Smooth muscle cell (in vitro differentiated cells): Measurements from ENCODE around the gene FAM222A. TPM values are rescaled to one million over a fixed set of nuclear protein-coding genes. Genes with fewer than 3 reads are reported as not detected.
"Not testable (repeated sequence)": the region's sequence is repeated elsewhere in the genome, so short reads cannot be mapped to it uniquely, and the experiment has no call there.

ENCODE experiments used
- DNase-seq: peaks from one replicate; lab custom pipeline; 2025; ENCODE audit not compliant: unreplicated experiment; lab: John Stamatoyannopoulos, UW
- H2AFZ ChIP-seq: fragments of 200-600 bp; sonication (generic); 2 replicates; pipeline ENCODE4 v1.6.0; 2016; ENCODE audit warnings: antibody characterized with exemption, low read depth, mild to moderate bottlenecking
- H3F3A ChIP-seq: fragments of 200-600 bp; sonication (generic); 2 replicates; pipeline ENCODE4 v1.6.0; 2017; ENCODE audit warnings: antibody characterized with exemption, low read depth
- H3K27ac ChIP-seq: fragments of 200-600 bp; sonication (generic); 2 replicates; pipeline ENCODE4 v1.5.1; 2016; ENCODE audit warnings: low read depth, mild to moderate bottlenecking
- H3K27me3 ChIP-seq: fragments of 200-600 bp; sonication (generic); 2 replicates; pipeline ENCODE4 v1.6.1; 2016; ENCODE audit warnings: low read depth, mild to moderate bottlenecking
- H3K36me3 ChIP-seq: fragments of 200-600 bp; sonication (generic); 2 replicates; pipeline ENCODE4 v1.5.1; 2016; ENCODE audit warnings: low read depth
- H3K4me1 ChIP-seq: fragments of 200-600 bp; sonication (generic); 2 replicates; pipeline ENCODE4 v1.5.1; 2016; ENCODE audit warnings: low read depth
- H3K4me2 ChIP-seq: fragments of 200-600 bp; sonication (generic); 2 replicates; pipeline ENCODE4 v1.6.0; 2016; ENCODE audit warnings: mild to moderate bottlenecking
- H3K4me3 ChIP-seq: fragments of 200-600 bp; sonication (generic); 2 replicates; pipeline ENCODE4 v1.5.1; 2016; ENCODE audit warnings: mild to moderate bottlenecking
- H3K79me2 ChIP-seq: fragments of 200-600 bp; sonication (generic); 2 replicates; pipeline ENCODE4 v1.6.0; 2016; ENCODE audit warnings: low read depth, mild to moderate bottlenecking
- H3K9ac ChIP-seq: fragments of 200-600 bp; sonication (generic); 2 replicates; pipeline ENCODE4 v1.6.0; 2016; ENCODE audit warnings: low read depth
- H3K9me3 ChIP-seq: fragments of 200-600 bp; sonication (generic); replicated peaks from 2 replicates; pipeline ENCODE4 v1.5.1; 2016; ENCODE audit warnings: low read depth
- H4K20me1 ChIP-seq: fragments of 200-600 bp; sonication (generic); 2 replicates; pipeline ENCODE4 v1.6.0; 2016; ENCODE audit warnings: low read depth
- WGBS: methylation state at CpG from one replicate; pipeline ENCODE4 v1.1.7; 2016; ENCODE audit warnings: low lambda C conversion rate; 5-methylcytosine and 5-hydroxymethylcytosine counted together
- polyA plus RNA-seq: library from polyadenylated mRNA; unstranded; fragments of >200 nt; fragmentation: Nextera tagmentation; extraction: Ambion mirVana; gene quantifications from 2 replicates; pipeline ENCODE4 v1.2.1, GENCODE V29; 2016
- total RNA-seq: library from RNA; depleted of rRNA; stranded (reverse); fragments of >200 nt; gene quantifications from 2 replicates; pipeline ENCODE4 v1.2.3, GENCODE V29; 2014
- TF ChIP-seq, protein P1 (sequence below): fragments of 200-600 bp; sonication (generic); IDR thresholded peaks from 2 replicates; pipeline ENCODE4 v1.5.1; 2017; ENCODE audit warnings: borderline replicate concordance, mild to moderate bottlenecking, antibody characterized with exemption; ENCODE audit not compliant: insufficient read depth, poor library complexity, severe bottlenecking

The FAM222A gene
- total and polyA plus RNA-seq, 2 experiments from 2014 or later, result 0.85 to 1.7 TPM

DNA sequence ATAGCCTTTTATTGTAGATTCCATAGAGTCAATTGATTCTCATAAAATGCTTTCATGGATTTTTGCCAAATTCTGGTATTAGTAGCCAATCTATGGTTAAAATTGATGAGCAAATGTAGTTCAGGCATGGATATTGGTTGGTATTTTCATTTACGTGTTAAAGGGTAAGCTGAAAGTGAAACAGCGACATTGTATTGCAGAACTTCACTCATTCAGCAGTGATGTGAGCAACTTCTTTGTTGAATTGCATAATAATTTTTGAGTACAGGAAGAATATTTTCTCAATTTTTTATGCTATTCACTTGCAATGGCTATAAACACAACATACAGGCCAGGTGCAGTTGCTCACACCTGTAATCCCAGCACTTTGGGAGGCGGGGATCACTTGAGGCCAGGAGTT is 24.2 kb upstream of the FAM222A start:
- Histone ChIP-seq H3K27me3 (no peaks in the 10 kb centered on the region), H3K9me3 (no peaks in the 10 kb centered on the region), H2AFZ (no peak overlapping the region), H3K4me3 (no peak overlapping the region), H4K20me1 (no peaks in the 10 kb centered on the region), H3F3A (peaks cover under 1% of the 10 kb centered on the region), H3K27ac (no peak overlapping the region), H3K4me2 (no peak overlapping the region), H3K9ac (no peak overlapping the region), H3K79me2 (no peaks in the 10 kb centered on the region), H3K4me1 (peaks cover 7% of the 10 kb centered on the region), H3K36me3 (no peaks in the 10 kb centered on the region)
- TF ChIP-seq, protein P1, sequence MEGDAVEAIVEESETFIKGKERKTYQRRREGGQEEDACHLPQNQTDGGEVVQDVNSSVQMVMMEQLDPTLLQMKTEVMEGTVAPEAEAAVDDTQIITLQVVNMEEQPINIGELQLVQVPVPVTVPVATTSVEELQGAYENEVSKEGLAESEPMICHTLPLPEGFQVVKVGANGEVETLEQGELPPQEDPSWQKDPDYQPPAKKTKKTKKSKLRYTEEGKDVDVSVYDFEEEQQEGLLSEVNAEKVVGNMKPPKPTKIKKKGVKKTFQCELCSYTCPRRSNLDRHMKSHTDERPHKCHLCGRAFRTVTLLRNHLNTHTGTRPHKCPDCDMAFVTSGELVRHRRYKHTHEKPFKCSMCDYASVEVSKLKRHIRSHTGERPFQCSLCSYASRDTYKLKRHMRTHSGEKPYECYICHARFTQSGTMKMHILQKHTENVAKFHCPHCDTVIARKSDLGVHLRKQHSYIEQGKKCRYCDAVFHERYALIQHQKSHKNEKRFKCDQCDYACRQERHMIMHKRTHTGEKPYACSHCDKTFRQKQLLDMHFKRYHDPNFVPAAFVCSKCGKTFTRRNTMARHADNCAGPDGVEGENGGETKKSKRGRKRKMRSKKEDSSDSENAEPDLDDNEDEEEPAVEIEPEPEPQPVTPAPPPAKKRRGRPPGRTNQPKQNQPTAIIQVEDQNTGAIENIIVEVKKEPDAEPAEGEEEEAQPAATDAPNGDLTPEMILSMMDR, result no peak
- WGBS, result 98% methylated on average over 3 of the region's 3 CpGs
- DNase-seq, result no peak

DNA sequence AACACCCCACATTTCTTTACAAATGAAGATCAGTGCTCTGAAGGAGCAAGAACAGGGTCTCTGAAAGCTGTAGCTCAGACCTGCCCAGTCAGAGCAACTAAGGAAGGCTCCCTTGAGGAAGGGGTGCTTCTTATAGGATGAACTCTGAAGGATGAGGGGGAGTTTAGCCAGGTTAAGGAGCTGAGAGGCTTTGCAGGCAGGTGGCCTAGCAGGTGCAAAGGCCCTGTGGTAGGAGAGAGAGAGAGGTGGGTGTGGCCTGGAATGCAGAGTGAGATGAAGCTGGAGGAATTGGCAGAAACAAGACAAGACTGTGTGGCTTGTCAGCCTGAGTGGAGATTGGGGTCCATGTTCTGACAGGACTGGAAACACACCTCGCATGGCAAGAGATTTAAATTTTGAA is 20.5 kb upstream of the FAM222A start:
- Histone ChIP-seq H3K9me3 (no peaks in the 10 kb centered on the region), H3K36me3 (no peaks in the 10 kb centered on the region), H3K27me3 (no peaks in the 10 kb centered on the region), H3K4me1 (peaks cover 12% of the 10 kb centered on the region), H3F3A (peaks cover 9% of the 10 kb centered on the region), H2AFZ (no peak overlapping the region), H3K27ac (no peak overlapping the region), H3K79me2 (no peaks in the 10 kb centered on the region), H4K20me1 (no peaks in the 10 kb centered on the region), H3K4me2 (no peak overlapping the region), H3K9ac (no peak overlapping the region), H3K4me3 (no peak overlapping the region)
- TF ChIP-seq, protein P1, result no peak
- no peak for DNase-seq
- 90% methylated on average over 1 of the region's 1 CpG for WGBS

DNA sequence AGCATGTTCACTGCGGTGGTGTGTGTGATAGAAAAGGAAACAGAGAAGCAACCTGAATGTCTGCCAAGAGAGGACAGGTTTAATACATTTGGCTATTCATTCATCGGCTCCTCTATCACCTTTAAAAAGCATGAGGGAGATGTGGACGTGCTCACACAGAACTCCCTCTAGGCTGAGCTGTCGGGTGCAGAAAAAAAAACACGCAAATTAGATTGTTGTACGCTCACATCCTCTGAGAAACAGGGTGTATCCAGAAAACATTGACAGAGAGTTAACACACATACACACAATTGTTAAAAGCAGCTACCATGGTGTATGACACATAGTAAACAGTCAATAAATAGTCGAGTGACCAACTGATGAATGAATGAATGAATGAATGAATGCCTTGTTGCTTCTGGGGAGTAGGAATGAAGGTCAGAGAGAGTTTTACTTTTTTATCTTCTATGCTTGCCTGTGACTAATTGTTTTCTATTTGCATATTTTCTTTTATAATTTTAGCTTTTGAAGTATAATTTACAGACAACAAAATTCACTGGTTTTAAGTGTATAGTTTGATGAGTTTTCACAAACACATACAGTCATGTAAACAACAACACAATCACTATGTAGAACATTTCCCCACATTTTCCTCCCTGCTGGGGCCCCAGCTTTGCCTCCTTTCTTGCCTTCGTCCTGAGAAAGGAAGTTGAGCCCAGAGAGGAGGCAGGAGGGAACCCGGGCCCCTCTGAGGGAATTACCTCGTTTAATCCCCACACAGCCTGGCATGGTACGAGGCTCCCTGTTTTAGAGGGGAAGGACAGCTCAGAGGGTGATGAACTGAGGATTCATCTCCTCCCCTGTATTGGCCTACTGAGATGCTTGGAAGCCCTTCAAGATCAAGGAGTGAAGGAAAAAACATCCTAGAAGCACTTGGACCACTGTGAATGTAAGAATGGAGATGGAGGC is 19.7 kb upstream of the FAM222A start:
- peaks cover 9% of the 10 kb centered on the region for H3F3A ChIP-seq
- 55% methylated on average over 11 of the region's 11 CpGs for WGBS

DNA sequence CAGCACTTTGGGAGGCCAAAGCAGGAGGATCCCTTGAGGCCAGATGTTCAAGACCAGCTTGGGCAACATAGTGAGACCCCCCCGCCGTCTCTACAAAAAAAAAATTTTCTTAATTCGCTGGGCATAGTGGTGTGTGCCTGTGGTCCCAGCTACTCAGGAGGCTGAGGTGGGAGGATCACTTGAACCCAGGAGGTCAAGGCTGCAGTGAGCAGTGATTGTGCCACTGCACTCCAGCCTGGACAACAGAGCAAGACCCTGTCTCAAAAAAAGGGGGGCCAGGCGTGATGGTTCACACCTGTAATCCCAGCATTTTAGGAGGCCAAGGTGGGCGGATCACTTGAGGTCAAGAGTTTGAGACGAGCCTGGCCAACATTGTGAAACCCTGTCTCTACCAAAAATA is 19.0 kb upstream of the FAM222A start:
- not testable (repeated sequence) for H3K4me2 ChIP-seq, H3K4me3 ChIP-seq
- WGBS, result 82% methylated on average over 6 of the region's 6 CpGs

More for the DNA sequence above, 19.7 kb upstream of the FAM222A start:
- DNase-seq, result no peak
- H3K9me3 ChIP-seq, result no peaks in the 10 kb centered on the region
- H3K27me3 ChIP-seq, result no peaks in the 10 kb centered on the region
- peaks cover 12% of the 10 kb centered on the region for H3K4me1 ChIP-seq
- no peaks in the 10 kb centered on the region for H4K20me1 ChIP-seq
- H2AFZ ChIP-seq, result no peak overlapping the region
- no peak overlapping the region for H3K4me2 ChIP-seq
- H3K27ac ChIP-seq, result no peak overlapping the region
- no peak overlapping the region for H3K4me3 ChIP-seq
- TF ChIP-seq, protein P1, result no peak
- no peaks in the 10 kb centered on the region for H3K36me3 ChIP-seq
- H3K9ac ChIP-seq, result no peak overlapping the region
- H3K79me2 ChIP-seq, result no peaks in the 10 kb centered on the region

More for the DNA sequence above, 19.0 kb upstream of the FAM222A start:
- H2AFZ ChIP-seq, H3K27me3 ChIP-seq, H3K9me3 ChIP-seq, H3K27ac ChIP-seq, H3K79me2 ChIP-seq, H4K20me1 ChIP-seq, H3K9ac ChIP-seq, H3K36me3 ChIP-seq, H3F3A ChIP-seq, DNase-seq: not testable (repeated sequence)
- peaks cover 12% of the 10 kb centered on the region for H3K4me1 ChIP-seq
